ENCODE measurements around the gene GPC3. TPM values are rescaled to one million over a fixed set of nuclear protein-coding genes. Genes with fewer than 3 reads are reported as not detected.

The GPC3 gene
- total RNA-seq, 1 experiment from 2014 or later, result 0.98 TPM

GRCh38 chrX:133819546-133819945 is 165.8 kb downstream of the GPC3 start (continued):
- no peak for TF ChIP-seq CTCF (IDR thresholded peaks at IDR 0.05 in 2 of 3, conservative IDR thresholded peaks at IDR 0.05 in 1 of 3; ENCODE audit: borderline replicate concordance in 1 of 3, insufficient read depth in 1 of 3, low read depth in 2 of 3, low read length in 2 of 3)

GRCh38 chrX:133818019-133818418 is 167.4 kb downstream of the GPC3 start:
- intact Hi-C loops (cut with micrococcal nuclease), result no loop called here
- no peak overlapping the region for H2AFZ ChIP-seq (ENCODE audit: low read depth, low read length, poor library complexity, severe bottlenecking)
- RAD21 ChIA-PET (ENCODE audit: low non-redundant PET in 1 of 2, low total read pairs in 2 of 2, uncharacterized antibody in 2 of 2, unreplicated experiment in 2 of 2), result no interaction called here
- H3K9me2 ChIP-seq (ENCODE audit: insufficient read depth), result no peaks in the 10 kb centered on the region
- POLR2A ChIA-PET, result no interaction called here
- BruUV-seq (replicated peaks), result no TSS peak
- no peaks in the 10 kb centered on the region for H3K79me2 ChIP-seq (ENCODE audit: insufficient read depth, low read length)
- no peaks in the 10 kb centered on the region for H4K20me1 ChIP-seq (ENCODE audit: insufficient read depth)
- CTCF ChIA-PET, result no interaction called here
- no peak overlapping the region for H3K9ac ChIP-seq (ENCODE audit: low read length)
- H3K4me2 ChIP-seq (ENCODE audit: low read length), result no peak overlapping the region
- ATAC-seq (no peak), DNase-seq (ENCODE audit: low read depth, low spot score) (no peak)
- H3K27ac ChIP-seq (ENCODE audit: low read depth, low read length), result no peak overlapping the region
- no peak for TF ChIP-seq POLR2AphosphoS5 (IDR thresholded peaks at IDR 0.05; ENCODE audit: low read depth, low read length)
- H3K9me3 ChIP-seq (ENCODE audit: control insufficient read depth in 1 of 2, insufficient read depth in 1 of 2, low read depth in 1 of 2, low read length in 2 of 2), result no peaks in the 10 kb centered on the region
- no peaks in the 10 kb centered on the region for H3K27me3 ChIP-seq (ENCODE audit: insufficient read depth, low read length)
- H3K4me3 ChIP-seq (replicated peaks in 1 of 2; ENCODE audit: low read depth in 1 of 2, low read length in 2 of 2), result no peak overlapping the region
- H3K4me1 ChIP-seq (ENCODE audit: control insufficient read depth in 1 of 2, insufficient read depth in 2 of 2, low read length in 2 of 2), result no peaks in the 10 kb centered on the region
- no peaks in the 10 kb centered on the region for H3K36me3 ChIP-seq (ENCODE audit: control insufficient read depth in 1 of 2, insufficient read depth in 2 of 2, low read length in 2 of 2)

GRCh38 chrX:133815496-133815895 is 169.9 kb downstream of the GPC3 start:
- ATAC-seq (no peak), DNase-seq (ENCODE audit: low read depth, low spot score) (no peak)
- no peak overlapping the region for H3K4me2 ChIP-seq (ENCODE audit: low read length)
- H3K36me3 ChIP-seq (ENCODE audit: control insufficient read depth in 1 of 2, insufficient read depth in 2 of 2, low read length in 2 of 2), result no peaks in the 10 kb centered on the region
- no peaks in the 10 kb centered on the region for H4K20me1 ChIP-seq (ENCODE audit: insufficient read depth)
- no peak overlapping the region for H3K4me3 ChIP-seq (replicated peaks in 1 of 2; ENCODE audit: low read depth in 1 of 2, low read length in 2 of 2)
- no peaks in the 10 kb centered on the region for H3K4me1 ChIP-seq (ENCODE audit: control insufficient read depth in 1 of 2, insufficient read depth in 2 of 2, low read length in 2 of 2)
- no peak overlapping the region for H3K27ac ChIP-seq (ENCODE audit: low read depth, low read length)
- no peaks in the 10 kb centered on the region for H3K79me2 ChIP-seq (ENCODE audit: insufficient read depth, low read length)
- no peak overlapping the region for H2AFZ ChIP-seq (ENCODE audit: low read depth, low read length, poor library complexity, severe bottlenecking)
- H3K27me3 ChIP-seq (ENCODE audit: insufficient read depth, low read length), result no peaks in the 10 kb centered on the region
- POLR2A ChIA-PET, result no interaction called here
- no TSS peak for BruUV-seq (replicated peaks)
- CTCF ChIA-PET, result no interaction called here
- no peaks in the 10 kb centered on the region for H3K9me2 ChIP-seq (ENCODE audit: insufficient read depth)
- intact Hi-C loops (cut with micrococcal nuclease), result no loop called here
- RAD21 ChIA-PET (ENCODE audit: low non-redundant PET in 1 of 2, low total read pairs in 2 of 2, uncharacterized antibody in 2 of 2, unreplicated experiment in 2 of 2), result no interaction called here
- no peaks in the 10 kb centered on the region for H3K9me3 ChIP-seq (ENCODE audit: control insufficient read depth in 1 of 2, insufficient read depth in 1 of 2, low read depth in 1 of 2, low read length in 2 of 2)
- H3K9ac ChIP-seq (ENCODE audit: low read length), result no peak overlapping the region
- TF ChIP-seq ATF3 (IDR thresholded peaks at IDR 0.05) (no peak), RAD21 (IDR thresholded peaks at IDR 0.05; ENCODE audit: low read depth) (no peak), EZH2 (IDR thresholded peaks at IDR 0.05) (no peak), POLR2A (IDR thresholded peaks at IDR 0.05; ENCODE audit: borderline replicate concordance, extremely low read depth, insufficient read depth, insufficient read length) (no peak), ZNF274 (IDR thresholded peaks at IDR 0.05; ENCODE audit: low read depth, low read length) (no peak), FOSL1 (IDR thresholded peaks at IDR 0.05; ENCODE audit: low read depth) (no peak), EZH2phosphoT487 (IDR thresholded peaks at IDR 0.05; ENCODE audit: borderline replicate concordance) (no peak), JUND (IDR thresholded peaks at IDR 0.05) (no peak), CBX3 (IDR thresholded peaks at IDR 0.05; ENCODE audit: low read depth) (no peak), CEBPB (IDR thresholded peaks at IDR 0.05; ENCODE audit: low read depth) (no peak)
- TF ChIP-seq, protein P1, sequence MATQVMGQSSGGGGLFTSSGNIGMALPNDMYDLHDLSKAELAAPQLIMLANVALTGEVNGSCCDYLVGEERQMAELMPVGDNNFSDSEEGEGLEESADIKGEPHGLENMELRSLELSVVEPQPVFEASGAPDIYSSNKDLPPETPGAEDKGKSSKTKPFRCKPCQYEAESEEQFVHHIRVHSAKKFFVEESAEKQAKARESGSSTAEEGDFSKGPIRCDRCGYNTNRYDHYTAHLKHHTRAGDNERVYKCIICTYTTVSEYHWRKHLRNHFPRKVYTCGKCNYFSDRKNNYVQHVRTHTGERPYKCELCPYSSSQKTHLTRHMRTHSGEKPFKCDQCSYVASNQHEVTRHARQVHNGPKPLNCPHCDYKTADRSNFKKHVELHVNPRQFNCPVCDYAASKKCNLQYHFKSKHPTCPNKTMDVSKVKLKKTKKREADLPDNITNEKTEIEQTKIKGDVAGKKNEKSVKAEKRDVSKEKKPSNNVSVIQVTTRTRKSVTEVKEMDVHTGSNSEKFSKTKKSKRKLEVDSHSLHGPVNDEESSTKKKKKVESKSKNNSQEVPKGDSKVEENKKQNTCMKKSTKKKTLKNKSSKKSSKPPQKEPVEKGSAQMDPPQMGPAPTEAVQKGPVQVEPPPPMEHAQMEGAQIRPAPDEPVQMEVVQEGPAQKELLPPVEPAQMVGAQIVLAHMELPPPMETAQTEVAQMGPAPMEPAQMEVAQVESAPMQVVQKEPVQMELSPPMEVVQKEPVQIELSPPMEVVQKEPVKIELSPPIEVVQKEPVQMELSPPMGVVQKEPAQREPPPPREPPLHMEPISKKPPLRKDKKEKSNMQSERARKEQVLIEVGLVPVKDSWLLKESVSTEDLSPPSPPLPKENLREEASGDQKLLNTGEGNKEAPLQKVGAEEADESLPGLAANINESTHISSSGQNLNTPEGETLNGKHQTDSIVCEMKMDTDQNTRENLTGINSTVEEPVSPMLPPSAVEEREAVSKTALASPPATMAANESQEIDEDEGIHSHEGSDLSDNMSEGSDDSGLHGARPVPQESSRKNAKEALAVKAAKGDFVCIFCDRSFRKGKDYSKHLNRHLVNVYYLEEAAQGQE (IDR thresholded peaks at IDR 0.05; ENCODE audit: low read depth), result no peak
